Mammary epithelial cell (primary cell): ENCODE data around the gene ZNF181.

Experiments
- CTCF ChIP-seq, 2 donors: IDR thresholded peaks in 1 of 2; conservative IDR thresholded peaks in 1 of 2; 2 replicates each; pipeline ENCODE4 v1.5.1; 2011 to 2012; ENCODE audit warnings: inconsistent platforms in 2 of 2, low read length in 2 of 2, mild to moderate bottlenecking in 2 of 2, control low read depth in 1 of 2, low read depth in 1 of 2; ENCODE audit not compliant: insufficient read depth in 1 of 2; ENCODE audit errors: extremely low read depth in 1 of 2
- EZH2 ChIP-seq: IDR thresholded peaks from 2 replicates; pipeline ENCODE4 v1.6.1; 2012; ENCODE audit warnings: low read length, inconsistent platforms, borderline replicate concordance

- no peak for TF ChIP-seq CTCF (conservative IDR thresholded peaks at IDR 0.05 in 1 of 2, IDR thresholded peaks at IDR 0.05 in 1 of 2; ENCODE audit: extremely low read depth in 1 of 2, insufficient read depth in 1 of 2, low read depth in 1 of 2, low read length in 2 of 2)
- no peak for TF ChIP-seq EZH2
Measured at GRCh38 chr19:34788074-34788473, 54.0 kb downstream of the ZNF181 start.
